CD4-positive, alpha-beta T cell treated with Interleukin-4 for 4 hours (primary cell): ENCODE data around the gene TLK1.
"Not testable (repeated sequence)": the region's sequence is repeated elsewhere in the genome, so short reads cannot be mapped to it uniquely, and the experiment has no call there.

Experiments
- DNase-seq: peaks from one replicate; pipeline ENCODE4 v3.0.0-alpha.2; 2020

TLK1 gene

GRCh38 chr2:171076422-171076821, 84.3 kb downstream of the TLK1 start:
- not testable (repeated sequence) for DNase-seq

- DNase-seq, result no peak
These were observed 88.5 kb downstream of the TLK1 start for GRCh38 chr2:171072164-171072563.

GRCh38 chr2:171069286-171069956, 91.3 kb downstream of the TLK1 start:
- no peak for DNase-seq

- no peak for DNase-seq
These were observed 94.6 kb downstream of the TLK1 start for GRCh38 chr2:171066110-171066509.

- DNase-seq, result no peak
These were observed 103.1 kb downstream of the TLK1 start for GRCh38 chr2:171057575-171057974.

- DNase-seq, result no peak
These were observed 104.4 kb downstream of the TLK1 start for GRCh38 chr2:171056307-171056706.

GRCh38 chr2:171049691-171050090, 111.0 kb downstream of the TLK1 start:
- DNase-seq, result no peak

- no peak for DNase-seq
These were observed 114.6 kb downstream of the TLK1 start for GRCh38 chr2:171046048-171046560.

- no peak for DNase-seq
These were observed 116.3 kb downstream of the TLK1 start for GRCh38 chr2:171044416-171044815.

GRCh38 chr2:171042253-171042969, 118.3 kb downstream of the TLK1 start:
- DNase-seq, result no peak

- DNase-seq, result no peak
These were observed 124.2 kb downstream of the TLK1 start for GRCh38 chr2:171036532-171036931.

GRCh38 chr2:171034315-171034714, 126.4 kb downstream of the TLK1 start:
- DNase-seq, result no peak

- no peak for DNase-seq
These were observed 135.5 kb downstream of the TLK1 start for GRCh38 chr2:171025214-171025613.

- DNase-seq, result no peak
These were observed 142.2 kb downstream of the TLK1 start for GRCh38 chr2:171018522-171018921.

GRCh38 chr2:171016125-171016524, 144.6 kb downstream of the TLK1 start:
- DNase-seq, result no peak

GRCh38 chr2:171013851-171014250, 146.8 kb downstream of the TLK1 start:
- no peak for DNase-seq

- no peak for DNase-seq
These were observed 151.3 kb downstream of the TLK1 start for GRCh38 chr2:171009386-171009785.

GRCh38 chr2:171008550-171009205, 152.0 kb downstream of the TLK1 start:
- DNase-seq, result no peak

GRCh38 chr2:171004833-171005232, 155.9 kb downstream of the TLK1 start:
- DNase-seq, result no peak

- DNase-seq, result no peak
These were observed 156.3 kb downstream of the TLK1 start for GRCh38 chr2:171004363-171004762.

- no peak for DNase-seq
These were observed 161.0 kb downstream of the TLK1 start for GRCh38 chr2:170999654-171000053.

GRCh38 chr2:170997893-170998597, 162.6 kb downstream of the TLK1 start:
- no peak for DNase-seq

- DNase-seq, result no peak
These were observed 164.4 kb downstream of the TLK1 start for GRCh38 chr2:170996316-170996715.
